Breast epithelium (tissue), 4 donors: ENCODE measurements around the gene PIK3CG. TPM values are rescaled to one million over a fixed set of nuclear protein-coding genes. Genes with fewer than 3 reads are reported as not detected.
"Not testable (repeated sequence)": the region's sequence is repeated elsewhere in the genome, so short reads cannot be mapped to it uniquely, and the experiment has no call there.

Experiments used
- DNase-seq, 2 donors: peaks; one replicate each; pipeline ENCODE4 v3.0.0-alpha.2; 2019; ENCODE audit warnings: low spot score in 2 of 2
- H3K27ac ChIP-seq, 2 donors: fragments of 200-600 bp; sonication (generic) in 1 of 2; one replicate each; pipeline ENCODE4 v1.5.1; 2016 to 2019; ENCODE audit warnings: mild to moderate bottlenecking in 1 of 2
- H3K27me3 ChIP-seq, 2 donors: fragments of 200-600 bp; sonication (generic) in 1 of 2; one replicate each; pipeline versions ENCODE4 v1.5.1 to v1.6.0; 2017 to 2019; ENCODE audit warnings: control low read depth in 1 of 2, mild to moderate bottlenecking in 1 of 2
- H3K36me3 ChIP-seq: fragments of 200-600 bp; one replicate; pipeline ENCODE4 v1.5.1; 2019
- H3K4me1 ChIP-seq, 2 donors: fragments of 200-600 bp; sonication (generic); one replicate each; pipeline ENCODE4 v1.5.1; 2016 to 2019; ENCODE audit warnings: control low read depth in 1 of 2
- H3K4me3 ChIP-seq, 3 donors: fragments of 200-600 bp; sonication (generic); 1 replicate in 2 of 3; 2 replicates in 1 of 3; pipeline ENCODE4 v1.5.1; 2016 to 2019; ENCODE audit warnings: mild to moderate bottlenecking in 3 of 3, moderate library complexity in 2 of 3
- H3K9me3 ChIP-seq, 2 donors: fragments of 200-600 bp; sonication (generic) in 1 of 2; one replicate each; pipeline ENCODE4 v1.5.1; 2016 to 2019; ENCODE audit warnings: control low read depth in 1 of 2
- POLR2A ChIP-seq: fragments of 450-650 bp; IDR thresholded peaks from one replicate; pipeline ENCODE4 v1.6.1; 2016; ENCODE audit warnings: antibody characterized with exemption, mild to moderate bottlenecking, moderate library complexity
- POLR2AphosphoS5 ChIP-seq, 3 donors: sonication (generic); formaldehyde crosslinking; IDR thresholded peaks; one replicate each; pipeline ENCODE4 v1.6.1; 2017; ENCODE audit warnings: antibody characterized with exemption in 3 of 3
- intact Hi-C: fragments of 100-400 bp; cut with DNase I; formaldehyde crosslinking; loops from one replicate; pipeline ENCODE4 v1.15.1; 2023; ENCODE audit warnings: low total_unique reads
- total RNA-seq, 3 donors: library from RNA; depleted of rRNA; stranded (reverse); fragments of >200 nt; gene quantifications; one replicate each; pipeline ENCODE4 v1.1.0, GENCODE V29; 2016
- TF ChIP-seq, protein P1 (sequence below), 3 donors: fragments of 450-650 bp; IDR thresholded peaks; one replicate each; pipeline ENCODE4 v1.5.1; 2016 to 2017; ENCODE audit warnings: antibody characterized with exemption in 3 of 3, mild to moderate bottlenecking in 3 of 3, moderate library complexity in 3 of 3

Gene PIK3CG
- total RNA-seq, 3 donors from 2014 or later: 3.3 to 12.0 (median 5.4) TPM

GRCh38 chr7:106848049-106848448 is 17.0 kb upstream of the PIK3CG start:
- H3K9me3 ChIP-seq: no peaks in the 10 kb centered on the region
- H3K4me3 ChIP-seq: no peak overlapping the region
- no peak overlapping the region for H3K27ac ChIP-seq
- no peak for DNase-seq
- no peak for TF ChIP-seq POLR2AphosphoS5 (IDR thresholded peaks at IDR 0.05)
- TF ChIP-seq POLR2A: no peak
- TF ChIP-seq, protein P1, sequence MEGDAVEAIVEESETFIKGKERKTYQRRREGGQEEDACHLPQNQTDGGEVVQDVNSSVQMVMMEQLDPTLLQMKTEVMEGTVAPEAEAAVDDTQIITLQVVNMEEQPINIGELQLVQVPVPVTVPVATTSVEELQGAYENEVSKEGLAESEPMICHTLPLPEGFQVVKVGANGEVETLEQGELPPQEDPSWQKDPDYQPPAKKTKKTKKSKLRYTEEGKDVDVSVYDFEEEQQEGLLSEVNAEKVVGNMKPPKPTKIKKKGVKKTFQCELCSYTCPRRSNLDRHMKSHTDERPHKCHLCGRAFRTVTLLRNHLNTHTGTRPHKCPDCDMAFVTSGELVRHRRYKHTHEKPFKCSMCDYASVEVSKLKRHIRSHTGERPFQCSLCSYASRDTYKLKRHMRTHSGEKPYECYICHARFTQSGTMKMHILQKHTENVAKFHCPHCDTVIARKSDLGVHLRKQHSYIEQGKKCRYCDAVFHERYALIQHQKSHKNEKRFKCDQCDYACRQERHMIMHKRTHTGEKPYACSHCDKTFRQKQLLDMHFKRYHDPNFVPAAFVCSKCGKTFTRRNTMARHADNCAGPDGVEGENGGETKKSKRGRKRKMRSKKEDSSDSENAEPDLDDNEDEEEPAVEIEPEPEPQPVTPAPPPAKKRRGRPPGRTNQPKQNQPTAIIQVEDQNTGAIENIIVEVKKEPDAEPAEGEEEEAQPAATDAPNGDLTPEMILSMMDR (IDR thresholded peaks at IDR 0.05): no peak
- H3K36me3 ChIP-seq: no peaks in the 10 kb centered on the region
- no peaks in the 10 kb centered on the region for H3K4me1 ChIP-seq
- intact Hi-C loops: no loop called here
- no peaks in the 10 kb centered on the region for H3K27me3 ChIP-seq

DNA sequence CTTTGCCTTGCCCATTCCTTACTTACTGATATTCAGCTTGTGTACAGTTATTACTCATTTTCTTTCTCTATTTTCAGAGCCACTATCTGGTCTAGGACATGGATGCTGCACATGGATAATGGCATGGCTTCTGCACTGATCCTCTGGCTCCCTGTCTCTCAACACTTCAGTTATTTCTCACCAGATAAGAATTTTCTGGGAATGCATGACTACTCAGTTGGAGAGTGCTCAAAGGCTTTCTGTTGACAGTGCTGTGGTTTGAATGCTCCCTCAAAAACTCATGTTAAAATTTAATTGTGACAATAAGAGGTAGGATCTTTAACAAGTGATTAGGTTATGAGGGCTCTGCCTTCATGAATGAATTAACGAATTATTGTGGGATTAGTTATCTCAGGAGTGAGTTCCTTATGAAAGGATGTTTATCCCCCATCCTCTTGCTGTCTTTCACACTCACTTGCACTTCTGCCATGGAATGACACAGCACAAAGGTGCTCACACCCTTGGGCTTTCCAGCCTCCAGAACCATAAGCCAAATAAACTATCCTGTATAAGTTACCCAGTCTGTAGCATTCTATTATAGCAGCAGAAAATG is 16.1 kb upstream of the PIK3CG start:
- Histone ChIP-seq H3K4me1 (no peaks in the 10 kb centered on the region), H3K36me3 (no peaks in the 10 kb centered on the region), H3K27me3 (no peaks in the 10 kb centered on the region), H3K4me3 (no peak overlapping the region), H3K9me3 (no peaks in the 10 kb centered on the region), H3K27ac (no peak overlapping the region)
- DNase-seq: no peak
- intact Hi-C loops: no loop called here
- no peak for TF ChIP-seq POLR2AphosphoS5 (IDR thresholded peaks at IDR 0.05)
- no peak for TF ChIP-seq POLR2A
- TF ChIP-seq, protein P1 (IDR thresholded peaks at IDR 0.05): no peak

DNA sequence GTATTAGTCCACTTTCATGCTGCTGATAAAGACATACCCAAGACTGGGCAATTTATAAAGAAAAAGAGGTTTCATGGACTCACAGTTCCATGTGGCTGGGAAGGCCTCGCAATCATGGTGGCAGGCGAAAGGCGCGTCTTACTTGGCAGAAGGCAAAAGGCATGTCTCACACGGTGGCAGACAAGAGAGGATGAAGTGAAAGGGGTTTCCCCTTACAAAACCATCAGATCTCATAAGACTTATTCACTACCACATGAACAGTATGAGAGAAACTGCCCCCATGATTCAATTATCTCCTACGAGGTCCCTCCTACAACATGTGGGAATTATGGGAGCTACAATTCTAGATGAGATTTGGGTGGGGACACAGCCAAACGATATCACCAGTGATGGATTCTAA is 13.4 kb upstream of the PIK3CG start:
- H3K4me3 ChIP-seq, H3K27ac ChIP-seq, H3K27me3 ChIP-seq, H3K9me3 ChIP-seq, DNase-seq, intact Hi-C loops, H3K36me3 ChIP-seq, H3K4me1 ChIP-seq: not testable (repeated sequence)

- H3K9me3 ChIP-seq: peaks cover 0 to 4% of the 10 kb centered on the region in 2 donors
- no peaks in the 10 kb centered on the region for H3K36me3 ChIP-seq
- H3K27ac ChIP-seq: no peak overlapping the region
- no peak for DNase-seq
- no peak overlapping the region for H3K4me3 ChIP-seq
- TF ChIP-seq, protein P1 (IDR thresholded peaks at IDR 0.05): no peak
- TF ChIP-seq POLR2AphosphoS5 (IDR thresholded peaks at IDR 0.05) (no peak), POLR2A (no peak)
- intact Hi-C loops: no loop called here
- no peaks in the 10 kb centered on the region for H3K4me1 ChIP-seq
- H3K27me3 ChIP-seq: no peaks in the 10 kb centered on the region
Measured at GRCh38 chr7:106853250-106853908, 11.7 kb upstream of the PIK3CG start.

DNA sequence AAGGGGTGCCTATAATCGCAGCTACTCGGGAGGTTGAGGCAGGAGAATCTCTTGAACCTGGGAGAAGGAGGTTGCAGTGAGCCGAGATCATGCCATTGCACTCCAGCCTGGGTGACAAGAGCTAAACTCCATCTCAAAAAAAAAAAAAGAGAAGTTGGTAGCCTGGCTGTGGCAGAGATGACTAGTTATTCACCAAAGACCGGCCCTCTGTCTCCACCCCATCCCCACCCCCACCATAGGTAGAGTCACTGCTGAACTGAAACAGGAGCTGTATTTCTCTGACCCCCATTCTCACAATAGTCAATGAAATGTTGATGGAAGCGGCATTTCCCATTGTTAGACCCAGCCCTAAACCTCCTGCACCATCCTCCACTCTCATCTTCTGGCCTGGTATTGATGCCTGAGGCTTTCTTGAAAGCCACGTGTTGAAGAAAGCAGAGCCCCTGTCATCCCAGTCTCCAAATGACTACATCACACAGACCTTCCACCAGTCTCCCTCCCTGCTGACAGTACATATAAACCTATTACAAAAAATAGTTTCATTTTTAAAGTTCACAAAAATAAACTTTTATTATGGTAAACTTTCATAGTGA is 9.4 kb upstream of the PIK3CG start:
- no peaks in the 10 kb centered on the region for H3K36me3 ChIP-seq
- intact Hi-C loops: no loop called here
- H3K27me3 ChIP-seq: no peaks in the 10 kb centered on the region
- H3K4me1 ChIP-seq: no peaks in the 10 kb centered on the region
- TF ChIP-seq POLR2A: no peak
- no peak for TF ChIP-seq POLR2AphosphoS5 (IDR thresholded peaks at IDR 0.05)
- TF ChIP-seq, protein P1 (IDR thresholded peaks at IDR 0.05): no peak
- H3K9me3 ChIP-seq: peaks cover 4 to 11% of the 10 kb centered on the region in 2 donors
- no peak overlapping the region for H3K27ac ChIP-seq
- no peak overlapping the region for H3K4me3 ChIP-seq
- no peak for DNase-seq
